HFFc6 (cell line): ENCODE results near the gene ZNF681. TPM values are rescaled to one million over a fixed set of nuclear protein-coding genes. Genes with fewer than 3 reads are reported as not detected.

Source experiments
- DNase-seq: peaks from one replicate; pipeline ENCODE4 v3.0.0-alpha.2; 2018
- H3K27ac Mint-ChIP-seq: 2 replicates; pipeline ENCODE4 v1.8.0; 2020; ENCODE audit warnings: mild to moderate bottlenecking, mixed read lengths
- H3K27me3 Mint-ChIP-seq: 2 replicates; pipeline ENCODE4 v1.8.0; 2021; ENCODE audit warnings: mild to moderate bottlenecking, moderate library complexity, mixed read lengths; ENCODE audit not compliant: insufficient read depth
- H3K36me3 Mint-ChIP-seq: 2 replicates; pipeline ENCODE4 v1.8.0; 2021; ENCODE audit warnings: low read depth, mixed read lengths
- H3K4me1 Mint-ChIP-seq: 2 replicates; pipeline ENCODE4 v1.8.0; 2020; ENCODE audit warnings: low read depth, mixed read lengths
- H3K4me3 Mint-ChIP-seq: 2 replicates; pipeline ENCODE4 v1.8.0; 2020; ENCODE audit warnings: mild to moderate bottlenecking, moderate library complexity, mixed read lengths
- H3K9me3 Mint-ChIP-seq: 2 replicates; pipeline ENCODE4 v1.8.0; 2020; ENCODE audit warnings: mild to moderate bottlenecking, mixed read lengths
- total RNA-seq, 6 experiments: library from RNA; stranded (reverse); fragmentation: NEBNext Ultra II Directional; extraction: Animal tissue kit (Norgen Biotek cat#: 25700); gene quantifications; 2 replicates in 1 of 6; 3 replicates in 5 of 6; pipeline ENCODE4 v1.2.3, GENCODE V29; 2021
- TF ChIP-seq, protein P1 (sequence below): fragments of 200-600 bp; sonication (generic); IDR thresholded peaks from 2 replicates; pipeline ENCODE4 v1.5.0; 2021; ENCODE audit warnings: antibody characterized with exemption, mild to moderate bottlenecking

ZNF681 gene
- total RNA-seq, 6 experiments from 2014 or later: 0.45 to 1.9 (median 1.4) TPM

DNA sequence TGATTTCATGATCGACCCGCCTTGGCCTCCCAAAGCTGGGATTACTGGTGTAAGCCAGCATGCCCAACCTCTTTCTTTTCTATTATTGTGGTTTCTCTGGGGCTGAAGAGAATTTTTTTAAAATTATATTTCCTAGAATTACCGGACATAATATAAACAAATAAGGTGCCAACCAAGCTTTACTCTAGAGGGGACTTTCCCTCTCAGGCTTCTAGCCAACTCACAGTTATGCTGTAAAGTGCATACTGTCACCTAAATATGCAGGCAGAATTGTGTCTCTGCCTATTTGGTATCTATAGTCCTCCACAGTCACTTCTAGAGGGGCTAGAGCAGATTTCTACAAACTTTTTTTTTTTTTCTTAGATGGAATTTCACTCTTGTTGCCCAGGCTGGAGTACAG lies 41.6 kb upstream of the ZNF681 start:
- DNase-seq: no peak
- Mint-ChIP-seq H3K4me1 (peaks cover 11% of the 10 kb centered on the region; the same call in 1 of the 2 replicates), H3K27me3 (no peaks in the 10 kb centered on the region), H3K27ac (no peak overlapping the region), H3K4me3 (no peak overlapping the region), H3K9me3 (peaks cover 22% of the 10 kb centered on the region), H3K36me3 (peaks cover 8% of the 10 kb centered on the region; the same call in 1 of the 2 replicates)
- TF ChIP-seq, protein P1, sequence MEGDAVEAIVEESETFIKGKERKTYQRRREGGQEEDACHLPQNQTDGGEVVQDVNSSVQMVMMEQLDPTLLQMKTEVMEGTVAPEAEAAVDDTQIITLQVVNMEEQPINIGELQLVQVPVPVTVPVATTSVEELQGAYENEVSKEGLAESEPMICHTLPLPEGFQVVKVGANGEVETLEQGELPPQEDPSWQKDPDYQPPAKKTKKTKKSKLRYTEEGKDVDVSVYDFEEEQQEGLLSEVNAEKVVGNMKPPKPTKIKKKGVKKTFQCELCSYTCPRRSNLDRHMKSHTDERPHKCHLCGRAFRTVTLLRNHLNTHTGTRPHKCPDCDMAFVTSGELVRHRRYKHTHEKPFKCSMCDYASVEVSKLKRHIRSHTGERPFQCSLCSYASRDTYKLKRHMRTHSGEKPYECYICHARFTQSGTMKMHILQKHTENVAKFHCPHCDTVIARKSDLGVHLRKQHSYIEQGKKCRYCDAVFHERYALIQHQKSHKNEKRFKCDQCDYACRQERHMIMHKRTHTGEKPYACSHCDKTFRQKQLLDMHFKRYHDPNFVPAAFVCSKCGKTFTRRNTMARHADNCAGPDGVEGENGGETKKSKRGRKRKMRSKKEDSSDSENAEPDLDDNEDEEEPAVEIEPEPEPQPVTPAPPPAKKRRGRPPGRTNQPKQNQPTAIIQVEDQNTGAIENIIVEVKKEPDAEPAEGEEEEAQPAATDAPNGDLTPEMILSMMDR: no peak

DNA sequence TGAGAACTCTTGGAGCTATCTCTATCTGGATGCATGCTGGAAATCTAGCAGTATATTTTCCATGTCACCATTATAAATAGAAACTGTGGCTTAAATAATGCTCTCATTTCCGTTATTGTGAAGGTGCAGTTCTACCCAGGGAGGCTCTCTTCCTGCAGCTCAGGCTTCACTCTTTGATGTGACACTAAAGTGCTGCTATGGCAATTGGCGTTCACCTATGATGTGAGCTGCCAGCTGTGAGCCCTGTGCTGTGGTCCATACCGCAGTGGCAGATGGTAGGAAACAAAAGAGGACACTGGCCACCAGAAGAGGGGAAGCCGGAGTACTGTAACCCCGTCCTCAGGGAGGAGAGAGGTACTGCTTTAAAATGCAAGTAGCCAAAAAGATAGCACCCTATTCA lies 40.6 kb upstream of the ZNF681 start:
- DNase-seq: no peak
- no peak overlapping the region for H3K27ac Mint-ChIP-seq
- H3K4me1 Mint-ChIP-seq: peaks cover 11% of the 10 kb centered on the region; the same call in 1 of the 2 replicates
- H3K27me3 Mint-ChIP-seq: no peaks in the 10 kb centered on the region
- TF ChIP-seq, protein P1: no peak
- peaks cover 25% of the 10 kb centered on the region for H3K9me3 Mint-ChIP-seq
- H3K4me3 Mint-ChIP-seq: no peak overlapping the region; the same call in 1 of the 2 replicates
- H3K36me3 Mint-ChIP-seq: peaks cover 8% of the 10 kb centered on the region; the same call in 1 of the 2 replicates

DNA sequence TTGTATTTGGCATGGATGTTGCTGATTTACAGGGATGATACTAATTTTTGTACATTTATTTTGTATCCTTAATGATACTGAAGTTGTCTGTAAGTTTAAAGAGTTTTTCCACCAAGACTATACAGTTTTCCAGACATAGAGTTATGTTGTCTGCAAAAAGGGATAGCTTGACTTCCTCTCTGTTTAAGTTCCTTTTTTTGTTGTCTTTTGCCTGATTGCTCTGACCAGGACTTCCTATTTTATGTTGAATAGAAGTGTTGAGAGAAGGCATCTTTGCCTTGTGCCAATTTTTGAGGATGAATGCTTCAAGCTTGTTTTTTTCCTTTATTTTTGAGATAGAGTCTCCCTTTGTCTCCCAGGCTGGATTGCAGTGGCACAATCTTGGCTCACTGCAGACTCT lies 36.8 kb upstream of the ZNF681 start:
- Mint-ChIP-seq H3K27ac (no peak overlapping the region), H3K4me1 (peaks cover 6% of the 10 kb centered on the region; the same call in 1 of the 2 replicates), H3K27me3 (peaks cover 2% of the 10 kb centered on the region; the same call in 1 of the 2 replicates), H3K4me3 (no peak overlapping the region), H3K36me3 (peaks cover 8% of the 10 kb centered on the region; the same call in 1 of the 2 replicates), H3K9me3 (peaks cover 25% of the 10 kb centered on the region)
- TF ChIP-seq, protein P1: no peak
- no peak for DNase-seq

DNA sequence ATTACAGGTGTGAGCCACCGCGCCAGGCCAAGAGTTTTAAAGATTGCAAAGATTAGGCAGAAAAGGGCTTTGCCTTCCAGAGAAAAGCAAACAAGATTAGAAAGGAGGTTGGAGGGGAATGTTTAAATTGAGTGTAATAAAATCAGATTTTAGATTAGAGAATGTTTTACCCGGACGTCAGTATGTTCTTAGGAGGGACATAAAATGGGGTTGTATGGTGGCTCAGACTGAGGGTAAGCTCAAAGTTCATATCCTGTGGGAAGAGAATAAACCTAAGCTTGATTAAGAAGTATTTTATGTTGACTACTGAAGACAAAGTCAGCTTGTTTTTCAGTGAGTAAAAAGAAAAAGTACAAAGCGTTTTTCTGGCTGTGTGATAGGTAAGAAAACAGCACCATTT lies 34.1 kb upstream of the ZNF681 start:
- H3K4me3 Mint-ChIP-seq: no peak overlapping the region
- peaks cover 36% of the 10 kb centered on the region for H3K9me3 Mint-ChIP-seq
- peaks cover 5% of the 10 kb centered on the region; the same call in 1 of the 2 replicates for H3K4me1 Mint-ChIP-seq
- peaks cover 2% of the 10 kb centered on the region; the same call in 1 of the 2 replicates for H3K27me3 Mint-ChIP-seq
- TF ChIP-seq, protein P1: no peak
- no peak overlapping the region for H3K27ac Mint-ChIP-seq
- peaks cover 15% of the 10 kb centered on the region for H3K36me3 Mint-ChIP-seq
- no peak for DNase-seq

DNA sequence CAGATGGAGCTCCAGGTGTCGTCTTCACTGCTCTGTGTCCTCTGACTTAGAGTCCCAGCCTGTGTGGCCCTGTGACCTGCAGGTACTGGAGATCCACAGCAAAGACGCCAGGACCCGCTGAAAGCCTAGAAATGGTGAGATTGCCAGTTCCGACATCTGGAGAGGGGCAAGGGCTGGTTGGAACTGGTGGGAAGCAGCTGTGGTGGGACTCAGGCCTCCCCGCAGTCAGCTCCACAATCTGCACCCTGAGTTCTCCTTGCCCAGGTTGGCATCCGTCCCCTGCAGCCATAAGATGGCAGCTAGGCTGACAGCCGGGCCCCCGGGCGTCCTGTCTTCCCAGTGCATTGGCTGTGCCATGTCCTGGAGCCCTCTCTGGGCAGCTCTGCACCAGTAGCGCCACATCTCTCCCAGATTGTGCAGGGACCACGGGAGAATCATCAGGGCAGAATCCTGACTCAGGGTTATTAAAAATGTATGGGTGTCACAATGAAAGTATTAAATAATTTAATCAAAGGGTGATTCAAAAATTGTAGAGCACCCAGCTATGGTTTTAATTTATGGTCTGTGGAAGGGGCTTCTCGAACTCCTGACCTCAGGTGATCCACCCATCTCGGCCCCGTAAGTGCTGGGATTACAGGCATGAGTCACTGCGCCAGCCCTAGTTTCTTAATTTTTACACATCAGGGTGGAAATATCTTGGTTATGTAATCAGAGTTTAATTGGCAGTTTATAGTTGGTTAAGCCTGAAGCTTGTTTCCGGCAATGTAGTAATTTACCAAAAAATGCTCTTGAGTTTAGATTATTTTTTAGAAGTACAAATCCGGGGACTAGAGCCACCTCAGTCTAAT lies 32.2 kb upstream of the ZNF681 start:
- Mint-ChIP-seq H3K9me3 (peaks cover 30% of the 10 kb centered on the region), H3K27ac (no peak overlapping the region), H3K4me1 (peaks cover 16% of the 10 kb centered on the region; the same call in 1 of the 2 replicates), H3K27me3 (peaks cover 2% of the 10 kb centered on the region; the same call in 1 of the 2 replicates), H3K36me3 (peaks cover 10% of the 10 kb centered on the region), H3K4me3 (no peak overlapping the region)
- TF ChIP-seq, protein P1: no peak
- DNase-seq: no peak
